CD8-positive, alpha-beta memory T cell (primary cell): Measurements from ENCODE around the gene RGS1. TPM values are rescaled to one million over a fixed set of nuclear protein-coding genes. Genes with fewer than 3 reads are reported as not detected.

Experiments used
- CTCF ChIA-PET: fragments of 350-600 bp; sonication (Branson Sonifier 250); formaldehyde crosslinking; loops from one replicate; lab custom pipeline; 2021; ENCODE audit warnings: antibody characterized with exemption; lab: Charles Lee
- POLR2A ChIA-PET: fragments of 350-600 bp; sonication (Branson Sonifier 250); formaldehyde crosslinking; loops from one replicate; lab custom pipeline; 2021; ENCODE audit warnings: antibody characterized with exemption; lab: Charles Lee
- DNase-seq, 5 donors: peaks; one replicate each; pipeline versions ENCODE4 v3.0.0 to v3.0.0-alpha.2; 2020 to 2022; ENCODE audit warnings: mixed read lengths in 1 of 5
- H3K27ac ChIP-seq: one replicate; pipeline ENCODE4 v1.7.0; 2013; ENCODE audit warnings: low read depth, mild to moderate bottlenecking, low read length, moderate library complexity
- H3K27me3 ChIP-seq: 2 replicates; pipeline ENCODE4 v1.7.0; 2013; ENCODE audit warnings: low read length, mild to moderate bottlenecking; ENCODE audit not compliant: insufficient read depth, poor library complexity, severe bottlenecking
- H3K36me3 ChIP-seq: 2 replicates; pipeline ENCODE4 v1.7.0; 2013; ENCODE audit warnings: mild to moderate bottlenecking, low read length, moderate library complexity; ENCODE audit not compliant: insufficient read depth
- H3K4me1 ChIP-seq: 2 replicates; pipeline ENCODE4 v1.7.0; 2013; ENCODE audit warnings: mild to moderate bottlenecking, low read length, moderate library complexity; ENCODE audit not compliant: insufficient read depth
- H3K4me3 ChIP-seq: 2 replicates; pipeline ENCODE4 v1.7.0; 2013; ENCODE audit warnings: mild to moderate bottlenecking, low read length
- H3K9me3 ChIP-seq: 2 replicates; pipeline ENCODE4 v1.7.0; 2013; ENCODE audit warnings: mild to moderate bottlenecking, low read length
- H3K27ac Mint-ChIP-seq, 8 donors: one replicate each; pipeline ENCODE4 v1.8.0; 2020 to 2021; ENCODE audit warnings: mixed read lengths in 8 of 8, mild to moderate bottlenecking in 6 of 8, inconsistent platforms in 3 of 8, moderate library complexity in 3 of 8
- H3K27me3 Mint-ChIP-seq, 2 donors: one replicate each; pipeline ENCODE4 v1.8.0; 2020 to 2021; ENCODE audit warnings: mixed read lengths in 2 of 2, mild to moderate bottlenecking in 1 of 2, moderate library complexity in 1 of 2
- H3K36me3 Mint-ChIP-seq, 3 donors: one replicate each; pipeline ENCODE4 v1.8.0; 2020 to 2021; ENCODE audit warnings: mixed read lengths in 3 of 3, inconsistent platforms in 1 of 3, mild to moderate bottlenecking in 1 of 3
- H3K4me1 Mint-ChIP-seq, 3 donors: one replicate each; pipeline ENCODE4 v1.8.0; 2020 to 2021; ENCODE audit warnings: mixed read lengths in 3 of 3, inconsistent platforms in 1 of 3, mild to moderate bottlenecking in 1 of 3
- H3K4me3 Mint-ChIP-seq, 7 donors: one replicate each; pipeline ENCODE4 v1.8.0; 2020 to 2021; ENCODE audit warnings: mixed read lengths in 7 of 7, mild to moderate bottlenecking in 6 of 7, moderate library complexity in 4 of 7, inconsistent platforms in 2 of 7
- H3K9me3 Mint-ChIP-seq, 5 donors: one replicate each; pipeline ENCODE4 v1.8.0; 2020 to 2022; ENCODE audit warnings: mixed read lengths in 5 of 5, mild to moderate bottlenecking in 3 of 5, moderate library complexity in 2 of 5, inconsistent platforms in 1 of 5
- polyA plus RNA-seq: library from polyadenylated mRNA; unstranded; fragments of 300-500 nt; fragmentation: Illumina TruSeq; gene quantifications from one replicate; pipeline ENCODE4 v1.2.3, GENCODE V29; 2021
- total RNA-seq, 2 experiments: library from RNA; stranded (reverse); gene quantifications; one replicate each; pipeline ENCODE4 v1.2.3, GENCODE V29; 2021

Gene RGS1
- total and polyA plus RNA-seq, 3 experiments from 2014 or later = 56.8 to 82.9 (median 59.6) TPM

DNA sequence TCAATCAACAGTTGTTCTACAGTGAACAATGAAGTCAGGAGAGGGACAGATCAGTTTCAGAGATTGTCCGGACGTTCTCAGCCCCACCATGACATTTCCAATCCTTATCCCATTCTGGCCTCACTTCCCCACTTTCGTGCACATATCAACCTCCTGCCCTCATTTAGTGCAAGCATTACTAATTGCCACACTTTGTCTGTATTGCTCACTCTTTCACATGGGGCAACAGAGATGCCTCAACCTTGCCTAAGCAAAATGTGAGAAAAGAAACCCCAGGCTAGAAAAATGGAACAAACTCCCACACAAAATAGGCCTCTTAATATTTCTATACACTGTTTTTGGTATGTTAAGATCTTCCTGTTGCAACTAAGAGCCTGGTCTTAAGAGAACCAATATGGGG lies 8.9 kb upstream of the RGS1 start:
- H3K4me1 Mint-ChIP-seq = peaks cover 37 to 52% (median 40%) of the 10 kb centered on the region in 3 donors
- H3K4me3 ChIP-seq = no peak overlapping the region
- H3K4me3 Mint-ChIP-seq = peak overlapping the region in 3 of 7 donors; percentile 18 to 24 (median 19)
- H3K27ac ChIP-seq = no peak overlapping the region
- H3K9me3 ChIP-seq = no peaks in the 10 kb centered on the region
- no peak for DNase-seq
- H3K4me1 ChIP-seq = peaks cover 25% of the 10 kb centered on the region
- CTCF ChIA-PET = interaction anchor here (1.7 kb wide), 1 partner anchor 11 kb away, joined by 3 read pairs; no protein-coding TSS in a partner anchor
- POLR2A ChIA-PET = no interaction called here
- H3K27me3 Mint-ChIP-seq = no peaks in the 10 kb centered on the region
- H3K9me3 Mint-ChIP-seq = peaks cover 2 to 10% (median 7%) of the 10 kb centered on the region in 5 donors
- H3K27me3 ChIP-seq = no peaks in the 10 kb centered on the region
- peak overlapping the region in 6 of 8 donors; percentile 2 to 61 (median 32) for H3K27ac Mint-ChIP-seq
- H3K36me3 ChIP-seq = no peaks in the 10 kb centered on the region
- H3K36me3 Mint-ChIP-seq = peaks cover 0 to 20% (median 2%) of the 10 kb centered on the region in 3 donors

DNA sequence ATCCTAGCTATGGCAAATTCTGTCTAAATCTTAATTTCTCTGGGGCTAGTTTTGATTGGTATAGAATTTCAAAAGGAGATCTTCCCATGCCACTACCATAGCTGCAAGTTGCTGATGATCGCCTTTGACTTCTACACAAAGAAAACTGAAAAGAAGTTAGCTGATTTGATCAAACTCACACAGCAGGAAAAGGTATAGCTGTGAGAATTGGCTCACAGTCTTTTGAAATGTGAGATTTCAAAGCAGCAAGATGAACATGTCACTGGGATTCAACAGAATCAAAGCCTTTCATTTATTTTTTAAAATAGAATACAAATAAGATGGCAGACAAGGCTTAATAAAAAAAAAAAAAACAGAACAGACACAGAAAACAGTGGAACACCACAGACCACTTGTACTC lies 7.5 kb upstream of the RGS1 start:
- Histone ChIP-seq H3K36me3 (no peaks in the 10 kb centered on the region), H3K4me3 (no peak overlapping the region), H3K27ac (no peak overlapping the region), H3K4me1 (peaks cover 35% of the 10 kb centered on the region), H3K9me3 (no peaks in the 10 kb centered on the region), H3K27me3 (no peaks in the 10 kb centered on the region)
- H3K4me3 Mint-ChIP-seq = no peak overlapping the region
- ChIA-PET POLR2A (no interaction called here), CTCF (interaction anchor here (1.7 kb wide), 1 partner anchor 9 kb away, joined by 3 read pairs; no protein-coding TSS in a partner anchor)
- peak overlapping the region in 2 of 8 donors; percentile 14 to 29 for H3K27ac Mint-ChIP-seq
- H3K9me3 Mint-ChIP-seq = peaks cover 2 to 10% (median 7%) of the 10 kb centered on the region in 5 donors
- peaks cover 46 to 66% (median 51%) of the 10 kb centered on the region in 3 donors for H3K4me1 Mint-ChIP-seq
- peaks cover 0 to 20% (median 2%) of the 10 kb centered on the region in 3 donors for H3K36me3 Mint-ChIP-seq
- no peaks in the 10 kb centered on the region for H3K27me3 Mint-ChIP-seq
- no peak for DNase-seq

DNA sequence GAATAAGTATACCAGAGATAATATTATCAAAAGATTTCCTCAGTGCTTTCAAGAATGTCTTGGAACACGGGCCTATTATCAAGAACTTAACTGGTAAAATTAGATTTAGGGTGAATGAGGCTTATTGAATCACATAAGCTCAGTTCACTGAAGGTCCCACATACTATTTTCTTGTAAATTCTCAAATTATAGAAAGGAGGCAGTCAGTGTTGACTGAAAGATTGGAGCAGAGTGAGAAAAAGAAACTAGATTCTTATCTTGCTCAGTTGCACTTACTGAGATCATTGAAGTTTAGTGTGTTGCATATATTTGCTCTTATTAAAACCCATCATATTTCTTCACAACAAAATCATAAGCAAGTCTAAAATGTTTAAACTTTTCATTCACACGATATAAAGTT lies 3.9 kb upstream of the RGS1 start:
- POLR2A ChIA-PET = no interaction called here
- H3K36me3 Mint-ChIP-seq = peaks cover 2 to 13% (median 11%) of the 10 kb centered on the region in 3 donors
- DNase-seq = no peak
- peak overlapping the region in 3 of 7 donors; percentile 5 to 28 (median 20) for H3K4me3 Mint-ChIP-seq
- H3K27ac Mint-ChIP-seq = peak overlapping the region; percentile 53 to 91 (median 82)
- Histone ChIP-seq H3K9me3 (no peaks in the 10 kb centered on the region), H3K27me3 (no peaks in the 10 kb centered on the region), H3K27ac (no peak overlapping the region), H3K4me3 (no peak overlapping the region), H3K4me1 (peaks cover 51% of the 10 kb centered on the region), H3K36me3 (no peaks in the 10 kb centered on the region)
- H3K9me3 Mint-ChIP-seq = peaks cover 2 to 10% (median 7%) of the 10 kb centered on the region in 5 donors
- CTCF ChIA-PET = interaction anchor here (1.8 kb wide), 1 partner anchor 21 kb away, joined by 4 read pairs; no protein-coding TSS in a partner anchor
- H3K4me1 Mint-ChIP-seq = peaks cover 60 to 78% (median 62%) of the 10 kb centered on the region in 3 donors
- no peaks in the 10 kb centered on the region for H3K27me3 Mint-ChIP-seq

DNA sequence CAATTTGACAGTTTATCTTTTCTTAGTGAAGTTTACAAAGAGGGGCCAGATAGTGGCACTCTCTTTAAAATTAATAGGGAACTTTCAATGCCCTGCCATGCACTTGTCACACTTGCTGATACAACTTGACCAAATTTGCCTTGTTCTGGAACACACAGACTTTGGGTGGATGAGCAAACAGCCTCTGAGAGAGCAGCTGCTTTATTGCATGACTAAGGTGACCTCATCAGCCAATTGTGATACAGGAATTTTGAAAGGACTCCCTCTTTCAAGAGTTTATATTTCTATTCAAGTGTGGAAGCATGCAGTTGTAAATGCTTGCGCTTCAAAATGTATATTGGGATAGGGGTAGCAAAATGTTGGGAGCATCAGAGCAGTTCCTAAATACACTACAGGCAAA lies 2.1 kb upstream of the RGS1 start:
- Mint-ChIP-seq H3K27me3 (no peaks in the 10 kb centered on the region), H3K9me3 (peaks cover 2 to 10% (median 7%) of the 10 kb centered on the region in 5 donors), H3K4me1 (peaks cover 65 to 81% (median 72%) of the 10 kb centered on the region in 3 donors), H3K36me3 (peaks cover 2 to 29% (median 13%) of the 10 kb centered on the region in 3 donors), H3K4me3 (peak overlapping the region in 3 of 7 donors; percentile 9 to 51 (median 16)), H3K27ac (peak overlapping the region in 7 of 8 donors; percentile 26 to 91 (median 69))
- Histone ChIP-seq H3K4me1 (peaks cover 54% of the 10 kb centered on the region), H3K9me3 (no peaks in the 10 kb centered on the region), H3K4me3 (no peak overlapping the region), H3K27ac (no peak overlapping the region), H3K36me3 (no peaks in the 10 kb centered on the region), H3K27me3 (no peaks in the 10 kb centered on the region)
- ChIA-PET POLR2A (interaction anchor here (1.1 kb wide), 1 partner anchor 23 kb away, joined by 3 read pairs; no protein-coding TSS in a partner anchor), CTCF (interaction anchor here (1.4 to 1.5 kb wide), 2 partner anchors 10 to 99 kb away, joined by 4 read pairs; no protein-coding TSS in a partner anchor)
- DNase-seq = no peak

DNA sequence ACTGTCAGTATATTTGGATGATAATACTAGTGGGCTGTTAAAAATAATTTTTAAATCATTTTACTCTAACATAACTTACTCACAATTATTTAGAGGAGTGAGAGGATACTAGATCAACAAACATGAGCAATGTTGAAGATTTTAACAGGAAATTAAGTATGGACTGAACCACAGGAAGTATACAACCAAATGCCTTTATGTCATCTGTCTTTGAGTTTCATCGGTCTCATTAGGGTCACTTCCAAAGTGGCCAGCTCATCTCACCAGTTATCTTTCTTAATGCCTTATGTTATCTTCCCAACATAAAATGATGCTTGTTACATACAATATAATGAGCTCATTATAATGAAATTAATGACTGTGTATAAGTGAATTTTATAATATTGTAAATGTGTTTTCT lies 1.5 kb upstream of the RGS1 start:
- peaks cover 54% of the 10 kb centered on the region for H3K4me1 ChIP-seq
- peaks cover 5 to 35% (median 13%) of the 10 kb centered on the region in 3 donors for H3K36me3 Mint-ChIP-seq
- H3K4me3 Mint-ChIP-seq = peak overlapping the region in 1 of 7 donors; percentile 19
- H3K27me3 ChIP-seq = no peaks in the 10 kb centered on the region
- POLR2A ChIA-PET = interaction anchor here (1.1 kb wide), 1 partner anchor 23 kb away, joined by 3 read pairs; no protein-coding TSS in a partner anchor
- H3K9me3 Mint-ChIP-seq = peaks cover under 1 to 10% (median 7%) of the 10 kb centered on the region in 5 donors
- H3K27ac Mint-ChIP-seq = peak overlapping the region in 7 of 8 donors; percentile 48 to 91 (median 72)
- no peak overlapping the region for H3K27ac ChIP-seq
- no peaks in the 10 kb centered on the region for H3K9me3 ChIP-seq
- H3K27me3 Mint-ChIP-seq = no peaks in the 10 kb centered on the region
- H3K36me3 ChIP-seq = no peaks in the 10 kb centered on the region
- peaks cover 70 to 87% (median 77%) of the 10 kb centered on the region in 3 donors for H3K4me1 Mint-ChIP-seq
- CTCF ChIA-PET = interaction anchor here (0.7 to 1.5 kb wide), 5 partner anchors 11 to 100 kb away, joined by 3 to 4 read pairs (median 3); no protein-coding TSS in a partner anchor
- no peak for DNase-seq
- no peak overlapping the region for H3K4me3 ChIP-seq

DNA sequence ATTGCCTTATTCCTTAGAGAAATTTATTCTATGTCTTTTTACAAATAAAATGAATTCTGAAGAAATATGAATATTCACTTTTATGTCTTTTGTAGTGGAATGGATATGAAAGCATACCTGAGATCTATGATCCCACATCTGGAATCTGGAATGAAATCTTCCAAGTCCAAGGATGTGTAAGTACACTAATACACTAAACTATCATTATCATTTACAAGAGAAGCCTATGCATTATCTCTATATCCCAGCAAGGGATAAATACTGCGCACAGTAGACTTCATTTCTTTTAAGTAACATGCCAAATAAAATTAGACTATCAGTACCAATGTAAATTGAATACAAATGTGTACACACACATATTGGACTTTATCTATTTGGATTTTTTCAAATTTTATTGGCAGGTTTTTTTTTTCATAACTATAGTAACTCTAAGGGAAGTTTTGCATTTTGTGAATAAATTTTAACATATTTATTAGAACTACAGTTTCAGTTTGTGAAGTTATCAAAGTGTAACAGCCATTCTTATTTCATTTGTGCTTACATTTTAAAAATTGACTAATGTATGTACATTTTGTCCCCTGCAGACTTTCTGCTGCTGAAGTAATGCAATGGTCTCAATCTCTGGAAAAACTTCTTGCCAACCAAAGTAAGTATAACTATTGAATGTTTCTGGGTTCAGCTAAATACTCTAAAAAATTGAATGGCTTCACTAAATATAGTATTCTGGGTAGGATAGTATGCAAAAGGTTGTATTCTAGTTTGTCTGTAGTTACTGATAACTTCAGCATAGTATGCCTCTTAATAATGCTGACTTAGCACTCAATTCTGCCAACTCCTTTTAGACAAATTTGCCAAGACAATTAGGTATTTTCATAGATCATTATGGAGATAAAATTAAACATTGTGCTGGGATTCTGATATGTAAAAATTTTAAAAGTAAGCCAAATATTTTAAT lies 894 bp downstream of the RGS1 start:
- Histone ChIP-seq H3K27ac (peak overlapping the region; percentile 73), H3K4me3 (peak overlapping the region; percentile 39), H3K27me3 (no peaks in the 10 kb centered on the region), H3K4me1 (peaks cover 50% of the 10 kb centered on the region), H3K36me3 (no peaks in the 10 kb centered on the region), H3K9me3 (no peaks in the 10 kb centered on the region)
- CTCF ChIA-PET = no interaction called here
- H3K4me1 Mint-ChIP-seq = peaks cover 67 to 92% (median 88%) of the 10 kb centered on the region in 3 donors
- POLR2A ChIA-PET = no interaction called here
- H3K27me3 Mint-ChIP-seq = no peaks in the 10 kb centered on the region
- H3K9me3 Mint-ChIP-seq = peaks cover 0 to 1% (median 0%) of the 10 kb centered on the region in 5 donors
- peak overlapping the region; percentile 92 to 99 (median 95) for H3K27ac Mint-ChIP-seq
- H3K4me3 Mint-ChIP-seq = peak overlapping the region; percentile 44 to 92 (median 87)
- no peak for DNase-seq
- peaks cover 0 to 43% (median 5%) of the 10 kb centered on the region in 3 donors for H3K36me3 Mint-ChIP-seq

DNA sequence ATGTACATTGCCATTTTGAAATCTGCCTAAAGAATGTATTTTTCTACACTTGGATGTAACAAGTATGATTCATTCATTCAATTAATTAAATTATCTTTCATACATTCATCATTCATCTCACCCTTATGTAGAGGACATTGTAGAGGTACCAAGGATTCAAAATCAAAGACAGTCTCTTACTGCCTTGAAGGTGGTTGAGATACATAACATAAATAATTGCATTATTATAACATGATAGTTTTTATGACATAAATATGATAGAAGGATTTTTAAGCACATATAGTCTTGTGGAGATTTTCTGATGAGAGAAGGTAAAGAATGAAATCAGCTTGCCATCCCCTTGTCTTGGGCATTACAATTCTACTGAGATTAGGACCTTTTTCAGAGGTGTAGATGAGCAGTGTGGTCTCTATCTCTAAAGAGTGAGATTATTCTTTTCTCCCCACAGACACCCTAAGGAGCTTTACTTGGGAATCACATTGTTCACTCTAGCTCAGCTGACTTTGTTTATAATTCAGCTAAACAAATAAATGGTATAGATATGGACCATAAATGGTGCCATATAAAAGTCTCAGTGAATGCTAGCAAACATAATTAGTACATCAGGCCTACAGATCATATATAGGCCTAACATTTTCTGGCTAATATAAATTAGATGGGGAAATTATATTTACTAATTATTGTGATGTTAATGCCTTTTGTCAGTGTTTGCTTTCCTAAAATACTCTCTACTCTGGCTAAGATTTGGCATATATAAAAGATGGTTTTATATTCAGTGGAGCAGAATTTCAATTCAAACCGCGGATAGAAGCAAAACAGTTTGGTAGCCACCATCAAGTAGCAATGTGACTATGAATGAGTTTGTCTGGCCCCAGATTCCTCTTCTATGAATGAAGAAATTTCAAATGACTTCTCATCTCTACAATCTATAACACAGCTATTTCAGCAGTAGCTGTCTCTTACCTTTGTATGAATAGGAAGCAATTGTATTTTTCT lies 1.9 kb downstream of the RGS1 start:
- peaks cover 59 to 82% (median 78%) of the 10 kb centered on the region in 3 donors for H3K4me1 Mint-ChIP-seq
- DNase-seq = no peak
- H3K4me1 ChIP-seq = peaks cover 41% of the 10 kb centered on the region
- peak overlapping the region; percentile 73 for H3K27ac ChIP-seq
- no peaks in the 10 kb centered on the region for H3K36me3 ChIP-seq
- H3K27me3 Mint-ChIP-seq = no peaks in the 10 kb centered on the region
- POLR2A ChIA-PET = no interaction called here
- peak overlapping the region; percentile 28 for H3K4me3 ChIP-seq
- H3K27me3 ChIP-seq = no peaks in the 10 kb centered on the region
- H3K9me3 Mint-ChIP-seq = peaks cover 0 to 1% (median 0%) of the 10 kb centered on the region in 5 donors
- H3K9me3 ChIP-seq = no peaks in the 10 kb centered on the region
- CTCF ChIA-PET = interaction anchor here (1.0 to 3.1 kb wide), 4 partner anchors 10 to 103 kb away, joined by 3 to 15 read pairs (median 4); no protein-coding TSS in a partner anchor
- H3K4me3 Mint-ChIP-seq = peak overlapping the region; percentile 44 to 92 (median 85)
- H3K27ac Mint-ChIP-seq = peak overlapping the region; percentile 23 to 99 (median 84)
- peaks cover 0 to 43% (median 5%) of the 10 kb centered on the region in 3 donors for H3K36me3 Mint-ChIP-seq
